NCI-H2227 treated with DMSO at 0.1 percent for 48 hours (cell line): ENCODE results near the gene ZNF205.

ENCODE experiments used
- DNase-seq: peaks from one replicate; lab custom pipeline; 2025; lab: John Stamatoyannopoulos, UW

Gene ZNF205

GRCh38 chr16:3084969-3085670, 27.3 kb upstream of the ZNF205 start:
- no peak for DNase-seq

GRCh38 chr16:3085868-3086595, 26.4 kb upstream of the ZNF205 start:
- DNase-seq: no peak

GRCh38 chr16:3086596-3087242, 25.7 kb upstream of the ZNF205 start:
- no peak for DNase-seq

- DNase-seq: no peak
Measured at GRCh38 chr16:3087243-3088235, 24.8 kb upstream of the ZNF205 start.

GRCh38 chr16:3088450-3088849, 23.9 kb upstream of the ZNF205 start:
- DNase-seq: no peak

- DNase-seq: no peak
Measured at GRCh38 chr16:3088925-3089716, 23.3 kb upstream of the ZNF205 start.

- no peak for DNase-seq
Measured at GRCh38 chr16:3089717-3090592, 22.4 kb upstream of the ZNF205 start.

GRCh38 chr16:3091551-3091950, 20.8 kb upstream of the ZNF205 start:
- no peak for DNase-seq

- no peak for DNase-seq
Measured at GRCh38 chr16:3092501-3092941, 19.9 kb upstream of the ZNF205 start.

GRCh38 chr16:3094289-3095027, 17.9 kb upstream of the ZNF205 start:
- DNase-seq: no peak

- DNase-seq: no peak
Measured at GRCh38 chr16:3095869-3096268, 16.5 kb upstream of the ZNF205 start.

GRCh38 chr16:3096362-3096761, 16.0 kb upstream of the ZNF205 start:
- no peak for DNase-seq

GRCh38 chr16:3097266-3097665, 15.1 kb upstream of the ZNF205 start:
- no peak for DNase-seq

GRCh38 chr16:3098459-3099394, 13.7 kb upstream of the ZNF205 start, which contains the start of gene ZSCAN10:
TSS of gene ZSCAN10 (minus strand) at chr16:3099294. CDS start at chr16:3092937, 6,357 bp downstream.
- no peak for DNase-seq

- no peak for DNase-seq
Measured at GRCh38 chr16:3099395-3099731, 13.0 kb upstream of the ZNF205 start.

GRCh38 chr16:3099732-3100499, 12.5 kb upstream of the ZNF205 start:
- peak; percentile 83 for DNase-seq
